SK-N-SH (cell line): ENCODE results near the gene DDX50. TPM values are rescaled to one million over a fixed set of nuclear protein-coding genes. Genes with fewer than 3 reads are reported as not detected.
"Not testable (repeated sequence)": the region's sequence is repeated elsewhere in the genome, so short reads cannot be mapped to it uniquely, and the experiment has no call there.

Source experiments
- CTCF ChIA-PET: fragments of 300-600, 350-600 bp; formaldehyde crosslinking; extraction: SDS; loops from one replicate; lab custom pipeline; 2021; lab: Yijun Ruan, JAX
- POLR2A ChIA-PET: fragments of 350-600 bp; sonication (Branson Sonifier 250); formaldehyde crosslinking; extraction: SDS; loops from one replicate; lab custom pipeline; 2020; ENCODE audit warnings: antibody characterized with exemption, inconsistent platforms; lab: Yijun Ruan, JAX
- DNase-seq: peaks from one replicate; pipeline ENCODE4 v3.0.0; 2012
- H2AFZ ChIP-seq: fragments of 200-600 bp; sonication (generic); 2 replicates; pipeline ENCODE4 v1.8.1; 2016; ENCODE audit warnings: antibody characterized with exemption, mild to moderate bottlenecking, low read depth
- H3F3A ChIP-seq: fragments of 200-600 bp; sonication (generic); replicated peaks from 2 replicates; pipeline ENCODE3; 2016; ENCODE audit warnings: antibody characterized with exemption, mild to moderate bottlenecking; ENCODE audit not compliant: insufficient read depth
- H3K27ac ChIP-seq, 2 experiments: fragments of 200-500 bp in 1 of 2; fragments of 200-600 bp in 1 of 2; sonication (Bioruptor generic) in 1 of 2; sonication (generic), shearing (Covaris generic) in 1 of 2; 2 replicates each; pipeline versions ENCODE4 v1.5.1 to v1.6.1; 2014 to 2016; ENCODE audit warnings: low read depth in 2 of 2, inconsistent platforms in 1 of 2, low read length in 1 of 2, mild to moderate bottlenecking in 1 of 2, mixed read lengths in 1 of 2
- H3K27me3 ChIP-seq: fragments of 200-600 bp; sonication (generic), shearing (Covaris generic); 2 replicates; pipeline ENCODE4 v1.6.1; 2016; ENCODE audit warnings: mixed run types; ENCODE audit not compliant: insufficient read depth
- H3K36me3 ChIP-seq, 2 experiments: fragments of 200-500 bp in 1 of 2; fragments of 200-600 bp in 1 of 2; sonication (Bioruptor generic) in 1 of 2; sonication (generic) in 1 of 2; replicated peaks in 1 of 2; 2 replicates each; pipeline versions ENCODE3 to v1.5.1; 2014 to 2016; ENCODE audit warnings: low read length in 1 of 2, mild to moderate bottlenecking in 1 of 2; ENCODE audit not compliant: insufficient read depth in 2 of 2, control insufficient read depth in 1 of 2
- H3K4me1 ChIP-seq, 2 experiments: fragments of 200-500 bp in 1 of 2; fragments of 200-600 bp in 1 of 2; sonication (Bioruptor generic) in 1 of 2; sonication (generic), shearing (Covaris generic) in 1 of 2; 2 replicates each; pipeline versions ENCODE4 v1.5.1 to v1.6.1; 2014 to 2016; ENCODE audit warnings: low read depth in 1 of 2, low read length in 1 of 2, mixed run types in 1 of 2; ENCODE audit not compliant: insufficient read depth in 2 of 2, control insufficient read depth in 1 of 2
- H3K4me2 ChIP-seq: fragments of 200-600 bp; sonication (generic), shearing (Covaris generic); 2 replicates; pipeline ENCODE4 v1.6.1; 2017; ENCODE audit warnings: mixed run types
- H3K4me3 ChIP-seq, 2 experiments: fragments of 200-500 bp in 1 of 2; fragments of 200-600 bp in 1 of 2; sonication (Bioruptor generic) in 1 of 2; sonication (generic), shearing (Covaris generic) in 1 of 2; 2 replicates each; pipeline versions ENCODE4 v1.5.1 to v1.8.1; 2014 to 2016; ENCODE audit warnings: low read depth in 2 of 2, inconsistent platforms in 1 of 2, low read length in 1 of 2, mild to moderate bottlenecking in 1 of 2, mixed read lengths in 1 of 2, moderate library complexity in 1 of 2
- H3K79me2 ChIP-seq: fragments of 200-600 bp; sonication (generic); 2 replicates; pipeline ENCODE4 v1.8.1; 2017; ENCODE audit warnings: mild to moderate bottlenecking; ENCODE audit not compliant: insufficient read depth
- H3K9ac ChIP-seq: fragments of 200-600 bp; sonication (generic); 2 replicates; pipeline ENCODE4 v1.6.1; 2017; ENCODE audit warnings: mixed run types
- H3K9me2 ChIP-seq: fragments of 200-600 bp; sonication (generic); 2 replicates; pipeline ENCODE4 v1.6.1; 2017; ENCODE audit warnings: mixed run types
- H3K9me3 ChIP-seq: fragments of 200-600 bp; sonication (generic); 2 replicates; pipeline ENCODE4 v1.6.1; 2017; ENCODE audit warnings: mixed run types, mild to moderate bottlenecking, moderate library complexity
- H4K20me1 ChIP-seq: fragments of 200-600 bp; sonication (generic); 2 replicates; pipeline ENCODE4 v1.6.1; 2017; ENCODE audit warnings: mild to moderate bottlenecking, mixed run types; ENCODE audit not compliant: insufficient read depth
- ELF1 ChIP-seq: IDR thresholded peaks from 2 replicates; pipeline ENCODE4 v1.4.0; 2012
- EP300 ChIP-seq, 2 experiments: IDR thresholded peaks; 2 replicates each; pipeline versions ENCODE4 v1.4.0 to v1.6.1; 2012; ENCODE audit warnings: borderline replicate concordance in 1 of 2, low read depth in 1 of 2, low read length in 1 of 2
- EZH2phosphoT487 ChIP-seq: fragments of 200-600 bp; sonication (generic); IDR thresholded peaks from 2 replicates; pipeline ENCODE4 v1.6.1; 2017; ENCODE audit warnings: low read depth, mixed run types, mild to moderate bottlenecking, antibody characterized with exemption, moderate library complexity, borderline replicate concordance
- FOSL2 ChIP-seq: IDR thresholded peaks from 2 replicates; pipeline ENCODE4 v1.4.0; 2012; ENCODE audit warnings: low read depth, mild to moderate bottlenecking, moderate library complexity, borderline replicate concordance
- GABPA ChIP-seq: IDR thresholded peaks from 2 replicates; pipeline ENCODE4 v1.4.0; 2012; ENCODE audit warnings: low read depth, mild to moderate bottlenecking
- MXI1 ChIP-seq: IDR thresholded peaks from 2 replicates; pipeline ENCODE4 v1.6.1; 2012; ENCODE audit warnings: mild to moderate bottlenecking, low read depth, low read length, improper control_type of control experiment
- NFIC ChIP-seq: IDR thresholded peaks from 2 replicates; pipeline ENCODE4 v1.4.0; 2012; ENCODE audit warnings: borderline replicate concordance
- NRF1 ChIP-seq: IDR thresholded peaks from 2 replicates; pipeline ENCODE4 v1.6.1; 2012; ENCODE audit warnings: low read depth, mild to moderate bottlenecking, low read length
- POLR2AphosphoS5 ChIP-seq: IDR thresholded peaks from 2 replicates; pipeline ENCODE4 v1.6.1; 2012; ENCODE audit warnings: low read depth, low read length
- TEAD4 ChIP-seq: IDR thresholded peaks from 2 replicates; pipeline ENCODE4 v1.4.0; 2012; ENCODE audit warnings: mild to moderate bottlenecking, borderline replicate concordance; ENCODE audit not compliant: insufficient read depth
- WGBS: methylation state at CpG from one replicate; pipeline ENCODE4 v1.1.6; 2017; ENCODE audit warnings: low lambda C conversion rate; 5-methylcytosine and 5-hydroxymethylcytosine counted together
- polyA plus RNA-seq, 3 experiments: library from polyadenylated mRNA; depleted of rRNA; stranded (reverse); fragments of >200 nt; gene quantifications; 2 replicates each; pipeline ENCODE4 v1.2.3, GENCODE V29; 2012
- TF ChIP-seq, protein P1 (sequence below): IDR thresholded peaks from 2 replicates; pipeline ENCODE4 v1.4.0; 2012; ENCODE audit warnings: low read depth, borderline replicate concordance
- TF ChIP-seq, protein P2 (sequence below): IDR thresholded peaks from 2 replicates; pipeline ENCODE4 v1.4.0; 2012; ENCODE audit warnings: low read depth, borderline replicate concordance
- TF ChIP-seq, protein P3 (sequence below): IDR thresholded peaks from 2 replicates; pipeline ENCODE4 v1.6.1; 2012; ENCODE audit warnings: mild to moderate bottlenecking, low read depth, low read length, moderate library complexity

The DDX50 gene
- polyA plus RNA-seq, 1 of the 3 experiments (the other 2 are of a cell fraction) = 33.5 TPM

DNA sequence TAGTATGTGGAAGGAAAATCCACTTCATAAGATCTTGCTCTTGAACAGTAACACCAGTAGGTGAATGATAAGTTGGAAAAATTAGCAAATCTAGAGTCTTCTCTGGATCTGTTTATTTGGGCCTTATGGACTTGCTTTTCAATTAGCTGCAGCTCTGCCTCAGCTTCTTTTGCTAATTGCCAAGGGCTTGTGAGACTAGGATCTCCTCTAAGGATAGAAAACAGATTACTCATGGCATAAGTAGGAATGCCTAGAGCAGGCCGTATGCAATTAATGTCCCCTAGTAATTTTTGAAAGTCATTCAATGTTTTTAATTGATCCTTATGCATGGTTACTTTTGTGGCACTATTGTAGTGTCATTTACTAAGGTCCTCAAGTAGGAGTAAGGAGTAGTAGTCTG, 36.5 kb upstream of the DDX50 start (continued):
- TF ChIP-seq, protein P1, sequence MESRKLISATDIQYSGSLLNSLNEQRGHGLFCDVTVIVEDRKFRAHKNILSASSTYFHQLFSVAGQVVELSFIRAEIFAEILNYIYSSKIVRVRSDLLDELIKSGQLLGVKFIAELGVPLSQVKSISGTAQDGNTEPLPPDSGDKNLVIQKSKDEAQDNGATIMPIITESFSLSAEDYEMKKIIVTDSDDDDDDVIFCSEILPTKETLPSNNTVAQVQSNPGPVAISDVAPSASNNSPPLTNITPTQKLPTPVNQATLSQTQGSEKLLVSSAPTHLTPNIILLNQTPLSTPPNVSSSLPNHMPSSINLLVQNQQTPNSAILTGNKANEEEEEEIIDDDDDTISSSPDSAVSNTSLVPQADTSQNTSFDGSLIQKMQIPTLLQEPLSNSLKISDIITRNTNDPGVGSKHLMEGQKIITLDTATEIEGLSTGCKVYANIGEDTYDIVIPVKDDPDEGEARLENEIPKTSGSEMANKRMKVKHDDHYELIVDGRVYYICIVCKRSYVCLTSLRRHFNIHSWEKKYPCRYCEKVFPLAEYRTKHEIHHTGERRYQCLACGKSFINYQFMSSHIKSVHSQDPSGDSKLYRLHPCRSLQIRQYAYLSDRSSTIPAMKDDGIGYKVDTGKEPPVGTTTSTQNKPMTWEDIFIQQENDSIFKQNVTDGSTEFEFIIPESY = no peak
- TF ChIP-seq ELF1 = no peak
- TF ChIP-seq, protein P2, sequence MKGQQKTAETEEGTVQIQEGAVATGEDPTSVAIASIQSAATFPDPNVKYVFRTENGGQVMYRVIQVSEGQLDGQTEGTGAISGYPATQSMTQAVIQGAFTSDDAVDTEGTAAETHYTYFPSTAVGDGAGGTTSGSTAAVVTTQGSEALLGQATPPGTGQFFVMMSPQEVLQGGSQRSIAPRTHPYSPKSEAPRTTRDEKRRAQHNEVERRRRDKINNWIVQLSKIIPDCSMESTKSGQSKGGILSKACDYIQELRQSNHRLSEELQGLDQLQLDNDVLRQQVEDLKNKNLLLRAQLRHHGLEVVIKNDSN = no peak
- TF ChIP-seq POLR2AphosphoS5 = no peak

- H3K9me2 ChIP-seq, H2AFZ ChIP-seq, DNase-seq, H3K36me3 ChIP-seq, H3K79me2 ChIP-seq, H3K4me3 ChIP-seq, H4K20me1 ChIP-seq, H3K9me3 ChIP-seq, H3K4me2 ChIP-seq, H3K27ac ChIP-seq, H3K9ac ChIP-seq, H3K27me3 ChIP-seq: not testable (repeated sequence)
- 84% methylated on average over 6 of the region's 8 CpGs for WGBS
- peaks cover 16 to 26% of the 10 kb centered on the region in 2 experiments; a peak in 3 of 4 replicates for H3K4me1 ChIP-seq
- H3F3A ChIP-seq = peaks cover 14% of the 10 kb centered on the region
- CTCF ChIA-PET = interaction anchor here (1.0 kb wide), 1 partner anchor 30 kb away, joined by 3 read pairs; no protein-coding TSS in a partner anchor
- POLR2A ChIA-PET = interaction anchor here (0.7 kb wide), 1 partner anchor 300 kb away, joined by 3 read pairs; no protein-coding TSS in a partner anchor
Observed at GRCh38 chr10:68868173-68868572, 32.9 kb upstream of the DDX50 start.

- Histone ChIP-seq H3K9me3 (no peaks in the 10 kb centered on the region), H3K9ac (no peak overlapping the region), H3K9me2 (no peaks in the 10 kb centered on the region), H3K79me2 (no peaks in the 10 kb centered on the region), H3K4me3 (no peak overlapping the region), H3F3A (peaks cover 14% of the 10 kb centered on the region), H3K36me3 (no peaks in the 10 kb centered on the region), H3K27me3 (no peaks in the 10 kb centered on the region), H3K27ac (no peak overlapping the region), H3K4me1 (peaks cover 16 to 26% of the 10 kb centered on the region in 2 experiments; a peak in 3 of 4 replicates), H2AFZ (no peak overlapping the region), H4K20me1 (no peaks in the 10 kb centered on the region), H3K4me2 (no peak overlapping the region)
- POLR2A ChIA-PET = no interaction called here
- DNase-seq = no peak
- WGBS = 66% methylated on average over 2 of the region's 2 CpGs
- TF ChIP-seq, protein P1 = no peak
- TF ChIP-seq FOSL2 = no peak
- TF ChIP-seq GABPA = no peak
- TF ChIP-seq EZH2phosphoT487 = no peak
- TF ChIP-seq EP300 (IDR thresholded peaks at IDR 0.05; ENCODE audit: borderline replicate concordance in 1 of 2, low read depth in 1 of 2, low read length in 1 of 2) = no peak
- TF ChIP-seq, protein P3, sequence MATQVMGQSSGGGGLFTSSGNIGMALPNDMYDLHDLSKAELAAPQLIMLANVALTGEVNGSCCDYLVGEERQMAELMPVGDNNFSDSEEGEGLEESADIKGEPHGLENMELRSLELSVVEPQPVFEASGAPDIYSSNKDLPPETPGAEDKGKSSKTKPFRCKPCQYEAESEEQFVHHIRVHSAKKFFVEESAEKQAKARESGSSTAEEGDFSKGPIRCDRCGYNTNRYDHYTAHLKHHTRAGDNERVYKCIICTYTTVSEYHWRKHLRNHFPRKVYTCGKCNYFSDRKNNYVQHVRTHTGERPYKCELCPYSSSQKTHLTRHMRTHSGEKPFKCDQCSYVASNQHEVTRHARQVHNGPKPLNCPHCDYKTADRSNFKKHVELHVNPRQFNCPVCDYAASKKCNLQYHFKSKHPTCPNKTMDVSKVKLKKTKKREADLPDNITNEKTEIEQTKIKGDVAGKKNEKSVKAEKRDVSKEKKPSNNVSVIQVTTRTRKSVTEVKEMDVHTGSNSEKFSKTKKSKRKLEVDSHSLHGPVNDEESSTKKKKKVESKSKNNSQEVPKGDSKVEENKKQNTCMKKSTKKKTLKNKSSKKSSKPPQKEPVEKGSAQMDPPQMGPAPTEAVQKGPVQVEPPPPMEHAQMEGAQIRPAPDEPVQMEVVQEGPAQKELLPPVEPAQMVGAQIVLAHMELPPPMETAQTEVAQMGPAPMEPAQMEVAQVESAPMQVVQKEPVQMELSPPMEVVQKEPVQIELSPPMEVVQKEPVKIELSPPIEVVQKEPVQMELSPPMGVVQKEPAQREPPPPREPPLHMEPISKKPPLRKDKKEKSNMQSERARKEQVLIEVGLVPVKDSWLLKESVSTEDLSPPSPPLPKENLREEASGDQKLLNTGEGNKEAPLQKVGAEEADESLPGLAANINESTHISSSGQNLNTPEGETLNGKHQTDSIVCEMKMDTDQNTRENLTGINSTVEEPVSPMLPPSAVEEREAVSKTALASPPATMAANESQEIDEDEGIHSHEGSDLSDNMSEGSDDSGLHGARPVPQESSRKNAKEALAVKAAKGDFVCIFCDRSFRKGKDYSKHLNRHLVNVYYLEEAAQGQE = no peak
- no peak for TF ChIP-seq NRF1
- no peak for TF ChIP-seq NFIC
- TF ChIP-seq MXI1 = no peak
- TF ChIP-seq TEAD4 = no peak
- CTCF ChIA-PET = no interaction called here
Observed at GRCh38 chr10:68869623-68870022, 31.5 kb upstream of the DDX50 start.
